ENCODE measurements around the gene OR5K3. TPM values are rescaled to one million over a fixed set of nuclear protein-coding genes. Genes with fewer than 3 reads are reported as not detected.

The OR5K3 gene
- total RNA-seq, 1 experiment from 2014 or later, result not detected

- DNase-seq, result no peak
- no peak overlapping the region for H3K9ac ChIP-seq (ENCODE audit: extremely low read depth, insufficient read length, low read length)
- no peak overlapping the region for H4K5ac ChIP-seq (ENCODE audit: insufficient read length, low read depth, low read length)
- no peak overlapping the region for H3K23ac ChIP-seq (ENCODE audit: insufficient read length, low read depth, low read length)
- no peak overlapping the region for H2AK5ac ChIP-seq (ENCODE audit: insufficient read length, low read length)
- H2BK5ac ChIP-seq (ENCODE audit: insufficient read length, low read length), result no peak overlapping the region
- no peaks in the 10 kb centered on the region; the same call in 1 of the 2 replicates for H3K4me1 ChIP-seq (ENCODE audit: insufficient read depth, low read length)
- H3K9me3 Mint-ChIP-seq, result peaks cover 46 to 58% of the 10 kb centered on the region in 2 experiments
- H2BK120ac ChIP-seq (ENCODE audit: low read depth, low read length, poor library complexity, severe bottlenecking), result no peak overlapping the region
- no peak overlapping the region for H2AFZ ChIP-seq (ENCODE audit: low read length)
- no peak overlapping the region for H4K91ac ChIP-seq (ENCODE audit: insufficient read length, low read depth, low read length)
- no peak overlapping the region for H2BK12ac ChIP-seq (ENCODE audit: insufficient read length, low read depth, low read length)
- H3K4me2 ChIP-seq (ENCODE audit: insufficient read depth, insufficient read length, low read length), result no peak overlapping the region
- TF ChIP-seq CTCF (conservative IDR thresholded peaks at IDR 0.05), result no peak
- peaks cover 0 to 22% of the 10 kb centered on the region in 2 experiments; a peak in 2 of 4 replicates for H3K4me1 Mint-ChIP-seq
- no peaks in the 10 kb centered on the region for H4K20me1 ChIP-seq (ENCODE audit: control insufficient read depth, insufficient read depth, insufficient read length)
- H4K8ac ChIP-seq (replicated peaks; ENCODE audit: insufficient read length, low read depth, low read length), result no peak overlapping the region
- peaks cover 25 to 38% (median 33%) of the 10 kb centered on the region in 3 experiments for H3K36me3 Mint-ChIP-seq (ENCODE audit: insufficient read depth in 1 of 3, low read depth in 3 of 3)
- H3K23me2 ChIP-seq (ENCODE audit: insufficient read length, low read depth, low read length, poor library complexity, severe bottlenecking), result no peaks in the 10 kb centered on the region
- no peak overlapping the region for H3K4me3 Mint-ChIP-seq
- no peak overlapping the region for H3K18ac ChIP-seq (ENCODE audit: insufficient read length, low read depth, low read length)
- no peak overlapping the region for H3T11ph ChIP-seq (ENCODE audit: low read length)
- H3K27ac Mint-ChIP-seq, result no peak overlapping the region
- no peak overlapping the region for H3K4ac ChIP-seq (ENCODE audit: low read depth, low read length)
- H3K27me3 Mint-ChIP-seq (ENCODE audit: low read depth), result no peaks in the 10 kb centered on the region; the same call in 1 of the 2 replicates
- H3K56ac ChIP-seq (ENCODE audit: insufficient read length, low read depth, low read length), result no peak overlapping the region
- H3K79me1 ChIP-seq (ENCODE audit: insufficient read depth, low read depth, low read length, poor library complexity, severe bottlenecking), result no peaks in the 10 kb centered on the region
- H3K79me2 ChIP-seq (ENCODE audit: insufficient read depth, low read length), result no peaks in the 10 kb centered on the region
- no peak overlapping the region for H2BK15ac ChIP-seq (ENCODE audit: low read depth, low read length)
- no peaks in the 10 kb centered on the region for H3K27me3 ChIP-seq (ENCODE audit: insufficient read depth, low read length)
- H3K27ac ChIP-seq (ENCODE audit: insufficient read length, low read depth, low read length), result no peak overlapping the region
- H2BK20ac ChIP-seq (ENCODE audit: low read depth, low read length, poor library complexity, severe bottlenecking), result no peak overlapping the region
- H3K9me3 ChIP-seq (ENCODE audit: control insufficient read depth, low read depth, low read length), result no peaks in the 10 kb centered on the region
- no peak overlapping the region for H3K14ac ChIP-seq (ENCODE audit: insufficient read depth, low read length)
Observed at GRCh38 chr3:98398513-98398912, 8.0 kb downstream of the OR5K3 start.
